Caco-2 (cell line): Measurements from ENCODE around the gene NCOR1. TPM values are rescaled to one million over a fixed set of nuclear protein-coding genes. Genes with fewer than 3 reads are reported as not detected.

Source experiments
- BruUV-seq: library from RNA; stranded (reverse); fragments of 400-500 nt; replicated peaks from 2 replicates; lab custom pipeline; 2021; lab: Mats Ljungman, UMichigan
- CTCF ChIA-PET: fragments of 300-600 bp; sonication (Branson Sonifier 250); formaldehyde crosslinking; loops from one replicate; lab custom pipeline; 2022; ENCODE audit warnings: antibody characterized with exemption; lab: Charles Lee
- POLR2A ChIA-PET: fragments of 300-600 bp; sonication (Branson Sonifier 250); formaldehyde crosslinking; loops from one replicate; lab custom pipeline; 2022; ENCODE audit warnings: antibody characterized with exemption; lab: Charles Lee
- DNase-seq, 2 experiments: peaks; one replicate each; pipeline versions ENCODE4 v3.0.0 to v3.0.0-alpha.2; 2020 to 2022
- H3K27me3 ChIP-seq: replicated peaks from 2 replicates; pipeline ENCODE4 v1.6.0; 2011; ENCODE audit warnings: low read length; ENCODE audit not compliant: control insufficient read depth, insufficient read depth
- H3K36me3 ChIP-seq: 2 replicates; pipeline ENCODE4 v1.5.1; 2011; ENCODE audit warnings: low read length; ENCODE audit not compliant: control insufficient read depth, insufficient read depth
- H3K4me1 ChIP-seq: fragments of 250-450 bp; sonication (Bioruptor Pico); 2 replicates; pipeline ENCODE4 v1.5.1; 2020; ENCODE audit warnings: mild to moderate bottlenecking
- H3K4me3 ChIP-seq: 2 replicates; pipeline ENCODE4 v1.5.1; 2011; ENCODE audit warnings: low read depth, mild to moderate bottlenecking, control low read depth, low read length
- H3K9me3 ChIP-seq: fragments of 250-450 bp; sonication (Bioruptor Pico); 2 replicates; pipeline ENCODE4 v1.5.1; 2020; ENCODE audit warnings: mild to moderate bottlenecking, moderate library complexity
- H3K27ac Mint-ChIP-seq: one replicate; pipeline ENCODE4 v1.8.0; 2022; ENCODE audit warnings: mixed read lengths; ENCODE audit not compliant: unreplicated experiment
- H3K27me3 Mint-ChIP-seq: one replicate; pipeline ENCODE4 v1.8.0; 2022; ENCODE audit warnings: mixed read lengths; ENCODE audit not compliant: insufficient read depth, unreplicated experiment
- H3K36me3 Mint-ChIP-seq: one replicate; pipeline ENCODE4 v1.8.0; 2022; ENCODE audit warnings: mild to moderate bottlenecking, mixed read lengths; ENCODE audit not compliant: insufficient read depth, unreplicated experiment
- H3K4me1 Mint-ChIP-seq: one replicate; pipeline ENCODE4 v1.8.0; 2022; ENCODE audit warnings: low read depth, mixed read lengths; ENCODE audit not compliant: unreplicated experiment
- H3K4me3 Mint-ChIP-seq: one replicate; pipeline ENCODE4 v1.8.0; 2022; ENCODE audit warnings: mild to moderate bottlenecking, moderate library complexity, mixed read lengths; ENCODE audit not compliant: unreplicated experiment
- H3K9me3 Mint-ChIP-seq: one replicate; pipeline ENCODE4 v1.8.0; 2022; ENCODE audit warnings: mixed read lengths; ENCODE audit not compliant: unreplicated experiment
- CTCF ChIP-seq, 2 experiments: fragments of 200-600 bp in 1 of 2; IDR thresholded peaks; 1 replicate in 1 of 2; 2 replicates in 1 of 2; pipeline versions ENCODE4 v1.5.1 to v1.8.0; 2011 to 2022; ENCODE audit warnings: antibody characterized with exemption in 1 of 2, control low read depth in 1 of 2, inconsistent platforms in 1 of 2, low read depth in 1 of 2, low read length in 1 of 2, mild to moderate bottlenecking in 1 of 2, moderate library complexity in 1 of 2; ENCODE audit not compliant: insufficient read depth in 1 of 2, severe bottlenecking in 1 of 2, unreplicated experiment in 1 of 2
- intact Hi-C: fragments of 100-400 bp; cut with micrococcal nuclease; formaldehyde crosslinking; loops from one replicate; pipeline ENCODE4 v1.10.0; 2022; ENCODE audit not compliant: unreplicated experiment
- total RNA-seq: library from RNA; stranded (reverse); gene quantifications from 2 replicates; pipeline ENCODE4 v1.2.3, GENCODE V29; 2022

The NCOR1 gene
- total RNA-seq, 1 experiment from 2014 or later, result 90.8 TPM

GRCh38 chr17:16243385-16243784 lies 28.1 kb upstream of the NCOR1 start:
- DNase-seq, result no peak
- Mint-ChIP-seq H3K9me3 (no peaks in the 10 kb centered on the region), H3K27me3 (no peaks in the 10 kb centered on the region), H3K36me3 (peaks cover 7% of the 10 kb centered on the region), H3K27ac (no peak overlapping the region), H3K4me3 (no peak overlapping the region), H3K4me1 (peaks cover 9% of the 10 kb centered on the region)
- no peaks in the 10 kb centered on the region for H3K36me3 ChIP-seq
- BruUV-seq, result no TSS peak
- H3K9me3 ChIP-seq, result no peaks in the 10 kb centered on the region
- peaks cover 8% of the 10 kb centered on the region; the same call in 1 of the 2 replicates for H3K4me1 ChIP-seq
- no peak for TF ChIP-seq CTCF (IDR thresholded peaks at IDR 0.05; ENCODE audit: insufficient read depth in 1 of 2, low read depth in 1 of 2, low read length in 1 of 2, severe bottlenecking in 1 of 2, unreplicated experiment in 1 of 2)
- POLR2A ChIA-PET, result no interaction called here
- intact Hi-C loops, result no loop called here
- no peaks in the 10 kb centered on the region for H3K27me3 ChIP-seq
- CTCF ChIA-PET, result no interaction called here
- H3K4me3 ChIP-seq, result no peak overlapping the region

GRCh38 chr17:16241906-16242399 lies 26.6 kb upstream of the NCOR1 start:
- BruUV-seq, result no TSS peak
- intact Hi-C loops, result no loop called here
- H3K9me3 ChIP-seq, result no peaks in the 10 kb centered on the region

GRCh38 chr17:16239931-16240330 lies 24.6 kb upstream of the NCOR1 start:
- no peak overlapping the region for H3K27ac Mint-ChIP-seq
- H3K4me1 ChIP-seq, result no peaks in the 10 kb centered on the region
- H3K36me3 Mint-ChIP-seq, result no peaks in the 10 kb centered on the region
- no peaks in the 10 kb centered on the region for H3K9me3 ChIP-seq
- no peak overlapping the region for H3K4me3 ChIP-seq
- intact Hi-C loops, result no loop called here
- CTCF ChIA-PET, result no interaction called here
- H3K4me1 Mint-ChIP-seq, result no peaks in the 10 kb centered on the region
- H3K4me3 Mint-ChIP-seq, result no peak overlapping the region
- no peaks in the 10 kb centered on the region for H3K9me3 Mint-ChIP-seq
- no peaks in the 10 kb centered on the region for H3K27me3 ChIP-seq
- no TSS peak for BruUV-seq
- no peak for TF ChIP-seq CTCF (IDR thresholded peaks at IDR 0.05; ENCODE audit: insufficient read depth in 1 of 2, low read depth in 1 of 2, low read length in 1 of 2, severe bottlenecking in 1 of 2, unreplicated experiment in 1 of 2)
- H3K36me3 ChIP-seq, result no peaks in the 10 kb centered on the region
- POLR2A ChIA-PET, result no interaction called here
- H3K27me3 Mint-ChIP-seq, result no peaks in the 10 kb centered on the region
- DNase-seq, result no peak

More at GRCh38 chr17:16241906-16242399, 26.6 kb upstream of the NCOR1 start:
- peaks cover 3% of the 10 kb centered on the region for H3K4me1 Mint-ChIP-seq
- Histone ChIP-seq H3K4me3 (no peak overlapping the region), H3K27me3 (no peaks in the 10 kb centered on the region), H3K4me1 (peaks cover 2% of the 10 kb centered on the region; the same call in 1 of the 2 replicates), H3K36me3 (no peaks in the 10 kb centered on the region)
- H3K9me3 Mint-ChIP-seq, result no peaks in the 10 kb centered on the region
- H3K27me3 Mint-ChIP-seq, result no peaks in the 10 kb centered on the region
- no peak overlapping the region for H3K4me3 Mint-ChIP-seq
- ChIA-PET CTCF (no interaction called here), POLR2A (no interaction called here)
- no peak overlapping the region for H3K27ac Mint-ChIP-seq
- TF ChIP-seq CTCF (IDR thresholded peaks at IDR 0.05; ENCODE audit: insufficient read depth in 1 of 2, low read depth in 1 of 2, low read length in 1 of 2, severe bottlenecking in 1 of 2, unreplicated experiment in 1 of 2), result no peak
- peaks cover 3% of the 10 kb centered on the region for H3K36me3 Mint-ChIP-seq
- DNase-seq, result no peak
